ENCODE results near the gene ATP5PD. TPM values are rescaled to one million over a fixed set of nuclear protein-coding genes. Genes with fewer than 3 reads are reported as not detected.
A peak's percentile ranks its signal among the peaks of the same experiment; 100 is the strongest.

The ATP5PD gene
- total RNA-seq, 1 donor from 2014 or later = 809 TPM

GRCh38 chr17:75019710-75020109, 27.1 kb downstream of the ATP5PD start:
- no peak overlapping the region for H3K27ac ChIP-seq (replicated peaks)
- H3K4me3 ChIP-seq = no peak overlapping the region
- H3K27me3 ChIP-seq (ENCODE audit: low read depth) = no peaks in the 10 kb centered on the region
- peaks cover 58% of the 10 kb centered on the region for H3K36me3 ChIP-seq
- H3K4me1 ChIP-seq = no peaks in the 10 kb centered on the region
- DNase-seq = no peak
- TF ChIP-seq CTCF (IDR thresholded peaks at IDR 0.05; ENCODE audit: borderline replicate concordance) = no peak
- H3K9me3 ChIP-seq (replicated peaks) = no peaks in the 10 kb centered on the region
- intact Hi-C loops (cut with micrococcal nuclease) = no loop called here

- no peak overlapping the region for H3K4me3 ChIP-seq
- no peak for DNase-seq
- H3K27me3 ChIP-seq (ENCODE audit: low read depth) = no peaks in the 10 kb centered on the region
- peaks cover 58% of the 10 kb centered on the region for H3K36me3 ChIP-seq
- H3K9me3 ChIP-seq (replicated peaks) = no peaks in the 10 kb centered on the region
- intact Hi-C loops (cut with micrococcal nuclease) = no loop called here
- H3K27ac ChIP-seq (replicated peaks) = no peak overlapping the region
- no peaks in the 10 kb centered on the region for H3K4me1 ChIP-seq
- no peak for TF ChIP-seq CTCF (IDR thresholded peaks at IDR 0.05; ENCODE audit: borderline replicate concordance)
Measured at GRCh38 chr17:75019146-75019545, 27.6 kb downstream of the ATP5PD start.

- Histone ChIP-seq H3K27me3 (ENCODE audit: low read depth) (no peaks in the 10 kb centered on the region), H3K4me1 (peaks cover 34% of the 10 kb centered on the region), H3K36me3 (peaks cover 10% of the 10 kb centered on the region), H3K9me3 (replicated peaks) (no peaks in the 10 kb centered on the region), H3K4me3 (peak overlapping the region; percentile 87), H3K27ac (replicated peaks) (peak overlapping the region; percentile 95)
- no peak for DNase-seq
- intact Hi-C loops (cut with micrococcal nuclease) = no loop called here
- no peak for TF ChIP-seq CTCF (IDR thresholded peaks at IDR 0.05; ENCODE audit: borderline replicate concordance)
Measured at GRCh38 chr17:75013092-75013559, 33.6 kb downstream of the ATP5PD start.

- H3K36me3 ChIP-seq = peaks cover 4% of the 10 kb centered on the region
- no peaks in the 10 kb centered on the region for H3K9me3 ChIP-seq (replicated peaks)
- intact Hi-C loops (cut with micrococcal nuclease) = no loop called here
- peak within 1 kb of the TSS; percentile 87 for H3K4me3 ChIP-seq
- H3K27me3 ChIP-seq (ENCODE audit: low read depth) = no peaks in the 10 kb centered on the region
- peak within 1 kb of the TSS; percentile 95 for H3K27ac ChIP-seq (replicated peaks)
- peak; percentile 85 for DNase-seq
- H3K4me1 ChIP-seq = peaks cover 34% of the 10 kb centered on the region
- peak; percentile 74 for TF ChIP-seq CTCF (IDR thresholded peaks at IDR 0.05; ENCODE audit: borderline replicate concordance)
Measured at GRCh38 chr17:75012346-75013091, 34.2 kb downstream of the ATP5PD start, which contains the start of gene MRPL58. Gene MRPL58 (plus strand): TSS chr17:75012670. CDS start chr17:75012687, 17 bp downstream.

GRCh38 chr17:75012096-75012345, 34.7 kb downstream of the ATP5PD start:
- peak overlapping the region; percentile 87 for H3K4me3 ChIP-seq
- peaks cover 34% of the 10 kb centered on the region for H3K4me1 ChIP-seq
- H3K9me3 ChIP-seq (replicated peaks) = no peaks in the 10 kb centered on the region
- no peaks in the 10 kb centered on the region for H3K36me3 ChIP-seq
- TF ChIP-seq CTCF (IDR thresholded peaks at IDR 0.05; ENCODE audit: borderline replicate concordance) = no peak
- DNase-seq = no peak
- intact Hi-C loops (cut with micrococcal nuclease) = no loop called here
- H3K27ac ChIP-seq (replicated peaks) = peak overlapping the region; percentile 95
- H3K27me3 ChIP-seq (ENCODE audit: low read depth) = no peaks in the 10 kb centered on the region

All from left ventricle myocardium inferior (tissue), 1 donor.